AG04449 (cell line): ENCODE data around the gene RSPH1.
A peak's percentile ranks its signal among the peaks of the same experiment; 100 is the strongest.

ENCODE experiments used
- CTCF ChIA-PET: fragments of 350-600 bp; formaldehyde crosslinking; extraction: SDS; loops from one replicate; lab custom pipeline; 2021; ENCODE audit warnings: antibody characterized with exemption; lab: Yijun Ruan, JAX
- POLR2A ChIA-PET: fragments of 400-600, 350-600 bp; formaldehyde crosslinking; extraction: SDS; loops from one replicate; lab custom pipeline; 2020; ENCODE audit warnings: antibody characterized with exemption, inconsistent platforms; lab: Yijun Ruan, JAX
- DNase-seq: peaks from one replicate; pipeline ENCODE4 v3.0.0-alpha.2; 2010; ENCODE audit warnings: low read depth, low spot score
- H3K4me3 ChIP-seq: 2 replicates; pipeline ENCODE4 v1.5.1; 2011; ENCODE audit warnings: low read depth, mild to moderate bottlenecking, control low read depth, low read length
- TF ChIP-seq, protein P1 (sequence below): IDR thresholded peaks from one replicate; pipeline ENCODE4 v1.5.1; 2011; ENCODE audit warnings: mild to moderate bottlenecking, moderate library complexity, low read length, control low read depth, inconsistent platforms; ENCODE audit not compliant: insufficient read depth; ENCODE audit errors: missing control alignments

RSPH1 gene

DNA sequence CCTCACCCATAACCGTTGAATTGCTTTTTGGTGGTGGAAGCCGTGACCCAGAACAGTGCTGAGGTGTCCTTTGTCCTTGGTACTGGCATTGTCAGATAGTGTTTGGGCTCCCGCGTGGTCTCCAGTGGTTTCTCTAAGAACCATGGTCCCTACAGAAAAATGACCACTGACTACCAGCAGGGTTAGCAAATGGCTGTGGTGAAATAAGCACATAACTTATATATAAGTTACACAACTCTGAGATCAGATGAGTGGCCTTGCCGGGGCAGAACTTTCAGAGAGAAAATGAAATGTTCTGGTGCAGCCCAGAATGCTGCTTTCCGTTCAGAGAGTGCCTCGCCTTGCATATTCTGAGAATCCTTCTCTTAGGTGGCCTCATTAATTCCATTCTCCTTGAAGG is 22.6 kb upstream of the RSPH1 start:
- no peak overlapping the region for H3K4me3 ChIP-seq
- TF ChIP-seq, protein P1, sequence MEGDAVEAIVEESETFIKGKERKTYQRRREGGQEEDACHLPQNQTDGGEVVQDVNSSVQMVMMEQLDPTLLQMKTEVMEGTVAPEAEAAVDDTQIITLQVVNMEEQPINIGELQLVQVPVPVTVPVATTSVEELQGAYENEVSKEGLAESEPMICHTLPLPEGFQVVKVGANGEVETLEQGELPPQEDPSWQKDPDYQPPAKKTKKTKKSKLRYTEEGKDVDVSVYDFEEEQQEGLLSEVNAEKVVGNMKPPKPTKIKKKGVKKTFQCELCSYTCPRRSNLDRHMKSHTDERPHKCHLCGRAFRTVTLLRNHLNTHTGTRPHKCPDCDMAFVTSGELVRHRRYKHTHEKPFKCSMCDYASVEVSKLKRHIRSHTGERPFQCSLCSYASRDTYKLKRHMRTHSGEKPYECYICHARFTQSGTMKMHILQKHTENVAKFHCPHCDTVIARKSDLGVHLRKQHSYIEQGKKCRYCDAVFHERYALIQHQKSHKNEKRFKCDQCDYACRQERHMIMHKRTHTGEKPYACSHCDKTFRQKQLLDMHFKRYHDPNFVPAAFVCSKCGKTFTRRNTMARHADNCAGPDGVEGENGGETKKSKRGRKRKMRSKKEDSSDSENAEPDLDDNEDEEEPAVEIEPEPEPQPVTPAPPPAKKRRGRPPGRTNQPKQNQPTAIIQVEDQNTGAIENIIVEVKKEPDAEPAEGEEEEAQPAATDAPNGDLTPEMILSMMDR, result no peak
- POLR2A ChIA-PET, result no interaction called here
- no peak for DNase-seq
- CTCF ChIA-PET, result no interaction called here

DNA sequence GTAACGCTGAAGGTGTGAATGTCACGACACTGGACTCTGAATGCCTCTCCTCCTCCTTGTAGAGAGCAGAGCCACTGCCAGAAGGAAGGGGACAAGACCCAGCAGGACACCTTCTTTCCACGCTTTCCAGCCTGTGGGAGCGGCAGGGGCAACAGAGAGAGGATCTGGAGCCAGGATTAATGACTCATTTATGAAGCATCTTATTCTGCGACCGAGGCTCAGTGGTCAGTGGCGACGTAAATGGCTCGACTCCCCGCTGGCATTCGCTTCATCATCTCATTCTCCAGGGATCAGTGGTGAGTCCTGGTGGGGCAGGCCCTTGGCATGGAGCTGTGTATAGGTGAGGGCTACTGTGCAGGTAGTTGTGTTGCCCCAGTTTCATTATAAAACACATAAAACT is 22.2 kb upstream of the RSPH1 start:
- TF ChIP-seq, protein P1, result no peak
- DNase-seq, result no peak
- CTCF ChIA-PET, result no interaction called here
- POLR2A ChIA-PET, result no interaction called here
- H3K4me3 ChIP-seq, result no peak overlapping the region

DNA sequence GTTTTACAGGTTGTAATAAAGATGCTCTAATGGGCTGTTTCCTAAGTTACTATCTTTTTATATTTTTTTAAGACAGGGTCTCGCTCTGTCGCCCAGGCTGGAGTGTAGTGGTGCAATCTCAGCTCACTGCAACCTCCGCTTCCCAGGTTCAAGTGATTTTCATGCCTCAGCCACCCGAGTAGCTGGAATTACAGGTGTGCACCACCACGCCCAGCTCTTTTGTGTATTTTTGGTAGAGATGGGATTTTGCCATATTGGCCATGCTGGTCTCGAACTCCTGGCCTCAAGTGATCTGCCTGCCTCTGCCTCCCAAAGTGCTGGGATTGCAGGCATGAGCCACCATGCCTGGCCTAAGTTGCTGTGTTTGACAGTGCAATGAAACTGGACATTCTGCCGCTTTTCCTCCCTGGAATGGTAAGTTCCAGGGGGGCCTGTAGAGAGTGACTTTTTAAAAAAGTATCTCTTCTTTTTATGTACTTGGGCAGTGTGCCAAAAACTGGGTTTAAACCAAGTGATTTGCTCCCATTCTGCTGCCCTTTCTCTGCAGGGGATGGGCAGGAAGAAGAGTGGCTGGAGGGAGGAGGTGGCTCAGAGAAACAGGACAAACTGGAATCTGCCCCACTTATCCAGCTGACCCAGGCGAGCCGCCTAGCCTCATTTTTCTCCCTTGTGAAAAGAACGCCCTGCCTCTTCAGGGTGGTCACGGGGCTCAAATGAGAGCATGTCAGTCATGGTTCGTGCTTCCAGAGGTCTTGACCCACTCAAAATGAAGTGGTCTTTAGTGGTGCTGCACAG is 19.9 kb upstream of the RSPH1 start:
- no peak overlapping the region for H3K4me3 ChIP-seq
- no peak for DNase-seq
- ChIA-PET POLR2A (interaction anchor here (0.6 kb wide), 1 partner anchor 411 kb away, joined by 3 read pairs; no protein-coding TSS in a partner anchor), CTCF (no interaction called here)
- TF ChIP-seq, protein P1, result no peak

DNA sequence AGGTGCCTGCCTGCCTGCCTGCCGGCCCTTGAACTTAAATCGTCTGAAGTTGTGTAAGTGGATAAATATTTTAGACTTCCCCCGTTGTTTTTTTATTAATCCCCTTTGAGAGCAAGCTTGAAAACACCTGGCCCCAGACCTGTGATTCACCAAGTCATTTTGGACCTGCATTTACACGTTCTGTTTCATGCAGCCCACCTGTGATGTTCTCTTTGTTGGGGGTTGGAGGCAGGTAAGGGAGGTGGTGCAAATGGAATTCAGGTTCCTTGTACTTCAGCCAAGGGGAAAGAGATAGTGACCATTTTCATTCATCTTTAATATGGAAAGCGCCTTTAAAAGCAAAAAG is 18.8 kb upstream of the RSPH1 start:
- CTCF ChIA-PET, result no interaction called here
- POLR2A ChIA-PET, result no interaction called here

DNA sequence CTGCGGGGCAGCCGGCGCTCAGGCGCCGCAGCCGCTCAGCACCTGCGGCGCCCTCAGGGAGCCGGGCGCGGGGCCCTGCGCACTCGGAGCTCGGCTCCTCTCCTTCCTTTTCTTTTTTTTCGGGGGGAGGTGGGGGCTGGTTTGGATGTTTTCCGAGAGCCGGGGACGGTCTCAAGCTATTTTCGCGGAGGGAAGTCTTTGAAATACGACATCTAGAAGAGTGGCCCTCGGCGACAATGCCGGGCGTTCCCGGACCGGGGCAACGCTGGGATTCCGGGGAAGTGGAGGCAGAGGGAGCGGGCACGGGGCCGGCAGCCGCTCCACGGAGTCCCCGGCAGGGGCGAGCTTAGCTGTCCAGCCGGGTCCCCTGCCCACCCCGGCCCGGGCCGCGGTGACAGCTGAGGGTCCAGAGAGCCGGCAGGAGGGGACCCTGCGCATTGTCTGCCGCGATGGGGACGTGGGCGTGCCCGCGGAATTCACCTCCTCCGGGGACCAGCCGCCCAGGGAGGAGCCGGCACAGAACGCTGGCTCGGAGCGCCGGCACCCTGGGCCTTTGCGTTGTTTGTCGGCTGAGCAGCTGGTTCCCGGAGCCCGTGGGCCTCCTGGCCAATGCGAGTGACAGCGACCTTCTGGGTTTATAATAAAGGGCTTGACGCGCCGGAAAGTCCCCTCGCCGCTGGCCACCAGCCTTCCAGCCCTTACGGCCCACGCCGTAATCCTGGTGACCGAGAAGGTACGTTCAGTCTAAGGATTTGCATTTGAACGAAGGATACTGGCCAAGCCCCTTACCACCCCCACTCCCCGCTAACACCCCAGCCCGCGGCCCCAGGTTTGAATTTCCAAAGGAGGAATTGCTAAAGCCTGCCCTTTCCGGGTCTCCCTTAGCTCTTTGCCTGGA is 18.2 kb upstream of the RSPH1 start:
- ChIA-PET POLR2A (no interaction called here), CTCF (no interaction called here)
- no peak for DNase-seq
- peak overlapping the region; percentile 33 for H3K4me3 ChIP-seq
- TF ChIP-seq, protein P1, result no peak

More for the DNA sequence above, 18.8 kb upstream of the RSPH1 start:
- TF ChIP-seq, protein P1, result no peak
- no peak overlapping the region for H3K4me3 ChIP-seq
- DNase-seq, result no peak
